DMS153 treated with DMSO at 0.1 percent for 48 hours (cell line): Measurements from ENCODE around the gene IGFALS.

Experiments used
- DNase-seq: peaks from one replicate; lab custom pipeline; 2025; ENCODE audit not compliant: unreplicated experiment; lab: John Stamatoyannopoulos, UW

Gene IGFALS

DNA sequence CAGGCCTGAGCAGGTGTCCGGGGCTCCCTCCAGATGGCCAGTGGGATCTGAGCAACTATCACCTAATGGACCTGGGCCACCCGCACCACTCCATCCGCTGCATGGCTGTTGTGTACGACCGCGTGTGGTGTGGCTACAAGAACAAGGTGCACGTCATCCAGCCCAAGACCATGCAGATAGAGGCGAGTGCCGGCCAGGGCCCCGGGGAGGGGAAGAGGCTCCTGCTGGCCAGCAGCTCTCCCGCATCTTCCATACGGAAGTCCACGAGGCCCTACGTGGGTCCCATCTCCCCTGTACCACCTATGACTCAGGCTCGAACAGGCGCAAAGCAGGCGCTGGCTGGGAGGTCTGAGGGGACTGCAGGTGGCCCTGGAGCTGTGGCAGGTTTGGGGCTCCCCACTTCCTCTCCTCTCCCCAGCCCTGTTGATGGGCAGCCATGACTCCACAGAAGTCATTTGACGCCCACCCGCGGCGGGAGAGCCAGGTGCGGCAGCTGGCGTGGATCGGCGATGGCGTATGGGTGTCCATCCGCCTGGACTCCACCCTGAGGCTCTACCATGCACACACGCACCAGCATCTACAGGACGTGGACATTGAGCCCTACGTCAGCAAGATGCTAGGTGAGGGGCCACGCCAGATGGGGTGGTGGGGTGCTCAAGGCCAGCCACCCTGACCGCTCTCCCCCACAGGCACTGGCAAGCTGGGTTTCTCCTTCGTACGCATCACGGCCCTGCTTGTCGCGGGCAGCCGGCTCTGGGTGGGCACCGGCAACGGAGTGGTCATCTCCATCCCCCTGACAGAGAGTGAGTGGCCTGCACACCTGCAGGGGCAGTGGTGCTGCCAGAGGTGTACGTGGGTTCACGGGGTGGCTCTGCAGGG, 26.1 kb downstream of the IGFALS start:
- no peak for DNase-seq

DNA sequence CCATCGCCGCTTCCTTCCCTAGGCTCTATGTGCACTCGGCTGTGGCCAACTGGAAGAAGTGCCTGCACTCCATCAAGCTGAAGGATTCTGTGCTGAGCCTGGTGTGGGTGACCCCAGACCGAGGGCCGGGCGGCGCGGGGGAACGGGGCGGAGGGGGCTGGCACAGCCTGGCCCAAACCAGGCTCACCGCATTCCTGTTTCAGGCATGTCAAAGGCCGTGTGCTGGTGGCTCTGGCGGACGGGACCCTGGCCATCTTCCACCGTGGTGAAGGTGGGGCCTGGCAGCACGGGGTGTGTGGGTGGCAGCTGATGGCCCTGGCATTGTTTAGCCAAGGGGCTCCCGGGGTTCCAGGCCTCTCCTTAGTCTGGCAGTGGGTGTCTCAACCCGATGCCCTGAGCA, 26.8 kb downstream of the IGFALS start:
- no peak for DNase-seq

DNA sequence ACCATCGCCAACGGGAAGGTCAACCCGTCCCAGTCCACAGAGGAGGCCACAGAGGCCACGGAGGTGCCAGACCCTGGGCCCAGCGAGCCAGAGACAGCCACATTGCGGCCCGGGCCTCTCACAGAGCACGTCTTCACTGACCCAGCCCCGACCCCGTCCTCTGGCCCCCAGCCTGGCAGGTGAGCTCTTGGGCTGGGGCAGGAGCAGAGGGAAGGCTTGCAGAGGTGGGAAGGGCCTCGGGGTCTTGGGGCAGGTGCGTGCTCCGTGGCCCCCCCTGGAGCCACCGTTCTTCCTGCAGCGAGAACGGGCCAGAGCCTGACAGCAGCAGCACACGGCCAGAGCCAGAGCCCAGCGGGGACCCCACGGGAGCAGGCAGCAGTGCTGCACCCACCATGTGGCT, 27.3 kb downstream of the IGFALS start:
- DNase-seq = no peak

DNA sequence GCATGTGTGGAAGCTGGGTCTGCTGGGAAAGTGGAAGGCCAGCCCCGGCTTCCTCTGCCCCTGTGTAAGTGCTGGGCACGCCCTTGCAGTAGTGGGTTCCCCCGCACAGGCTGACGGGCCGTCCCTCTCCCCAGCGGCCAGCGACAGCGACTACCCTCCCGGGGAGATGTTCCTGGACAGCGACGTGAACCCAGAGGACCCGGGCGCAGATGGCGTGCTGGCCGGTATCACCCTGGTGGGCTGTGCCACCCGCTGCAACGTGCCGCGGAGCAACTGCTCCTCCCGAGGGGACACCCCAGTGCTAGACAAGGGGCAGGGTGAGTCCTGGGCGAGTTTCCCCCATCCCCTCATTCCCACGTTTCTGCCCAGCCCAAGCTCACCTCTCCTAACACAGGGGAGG, 27.7 kb downstream of the IGFALS start:
- DNase-seq = no peak

DNA sequence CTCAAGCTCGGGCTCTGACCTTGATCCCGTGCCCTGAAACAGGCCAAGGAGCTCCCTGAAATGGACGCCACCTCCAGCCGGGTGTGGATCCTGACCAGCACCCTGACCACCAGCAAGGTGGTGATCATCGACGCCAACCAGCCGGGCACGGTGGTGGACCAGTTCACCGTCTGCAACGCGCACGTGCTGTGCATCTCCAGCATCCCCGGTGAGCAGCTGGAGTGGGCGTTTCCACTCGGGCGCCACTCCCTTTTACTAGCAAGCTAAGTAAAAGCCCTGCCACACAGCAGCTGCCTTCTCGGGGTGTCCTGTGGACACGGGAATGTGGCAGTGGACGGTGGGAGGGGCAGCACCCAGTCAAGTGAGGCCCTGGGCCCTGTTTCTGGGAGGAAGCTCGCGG, 28.5 kb downstream of the IGFALS start:
- no peak for DNase-seq

DNA sequence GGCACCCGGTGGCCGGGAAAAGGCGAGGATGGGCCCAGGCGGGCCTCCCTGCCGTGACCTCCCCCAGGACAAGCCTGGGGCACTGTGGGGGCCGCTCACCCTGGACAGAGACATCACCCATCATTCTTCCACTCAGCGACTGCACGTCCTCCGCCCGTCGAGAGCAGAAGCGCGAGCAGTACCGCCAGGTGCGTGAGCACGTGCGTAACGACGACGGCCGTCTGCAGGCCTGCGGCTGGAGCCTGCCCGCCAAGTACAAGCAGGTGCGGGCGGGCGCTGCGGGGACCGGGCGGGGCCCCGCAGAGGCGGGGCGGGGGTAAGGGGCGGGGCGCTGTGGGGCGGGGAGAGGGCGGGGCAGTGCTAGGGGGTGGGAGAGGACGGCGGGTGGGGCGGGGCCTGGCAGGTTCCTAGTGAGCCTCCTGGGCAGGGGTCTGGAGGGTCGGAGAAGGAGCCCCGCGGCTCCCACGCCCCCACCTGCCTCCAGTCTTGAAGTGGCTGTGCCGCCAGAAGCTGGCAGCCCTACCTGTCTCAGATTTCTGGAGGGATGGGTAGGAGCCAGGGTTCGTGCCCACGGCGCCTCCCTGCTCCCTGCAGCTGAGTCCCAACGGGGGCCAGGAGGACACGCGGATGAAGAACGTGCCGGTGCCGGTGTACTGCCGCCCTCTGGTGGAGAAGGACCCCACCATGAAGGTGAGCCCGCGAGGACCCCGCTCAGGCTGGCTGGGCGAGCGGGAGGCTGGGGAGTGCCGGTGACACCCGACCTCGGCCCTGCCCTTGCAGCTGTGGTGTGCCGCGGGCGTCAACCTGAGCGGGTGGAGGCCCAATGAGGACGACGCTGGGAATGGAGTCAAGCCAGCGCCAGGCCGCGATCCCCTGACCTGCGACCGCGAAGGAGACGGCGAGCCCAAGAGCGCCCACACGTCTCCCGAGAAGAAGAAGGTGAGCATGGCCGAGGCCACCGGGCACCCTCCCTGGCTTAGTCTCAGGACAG, 29.7 kb downstream of the IGFALS start:
- no peak for DNase-seq

DNA sequence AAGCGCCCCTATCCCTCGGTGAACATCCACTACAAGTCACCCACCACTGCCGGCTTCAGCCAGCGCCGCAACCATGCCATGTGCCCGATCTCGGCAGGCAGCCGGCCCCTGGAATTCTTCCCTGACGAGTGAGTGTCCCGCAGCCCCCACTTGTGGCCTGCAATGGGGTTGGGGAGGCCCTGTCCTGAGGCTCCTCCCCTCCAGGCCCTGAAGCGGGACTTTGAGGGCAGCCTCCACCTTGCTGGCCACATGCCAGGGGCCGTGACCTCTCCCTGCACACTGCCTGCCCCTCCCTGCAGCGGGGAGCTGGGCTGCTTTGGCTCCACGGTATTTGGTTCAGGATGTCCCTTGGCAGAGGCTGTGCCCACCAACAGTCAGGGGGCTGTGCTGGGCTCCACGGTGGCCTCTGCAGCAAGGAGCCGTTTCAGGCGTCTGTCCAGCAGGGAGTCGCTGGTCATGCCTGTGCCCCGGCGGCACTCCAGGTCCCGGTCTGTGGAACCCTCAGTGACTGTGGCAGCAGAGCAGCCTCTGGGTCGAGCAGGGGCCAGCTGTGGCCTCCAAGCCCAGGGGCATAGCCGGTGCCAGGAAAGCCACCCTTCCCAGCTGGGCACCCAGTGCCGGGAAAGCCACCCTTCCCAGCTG, 30.5 kb downstream of the IGFALS start:
- no peak for DNase-seq

DNA sequence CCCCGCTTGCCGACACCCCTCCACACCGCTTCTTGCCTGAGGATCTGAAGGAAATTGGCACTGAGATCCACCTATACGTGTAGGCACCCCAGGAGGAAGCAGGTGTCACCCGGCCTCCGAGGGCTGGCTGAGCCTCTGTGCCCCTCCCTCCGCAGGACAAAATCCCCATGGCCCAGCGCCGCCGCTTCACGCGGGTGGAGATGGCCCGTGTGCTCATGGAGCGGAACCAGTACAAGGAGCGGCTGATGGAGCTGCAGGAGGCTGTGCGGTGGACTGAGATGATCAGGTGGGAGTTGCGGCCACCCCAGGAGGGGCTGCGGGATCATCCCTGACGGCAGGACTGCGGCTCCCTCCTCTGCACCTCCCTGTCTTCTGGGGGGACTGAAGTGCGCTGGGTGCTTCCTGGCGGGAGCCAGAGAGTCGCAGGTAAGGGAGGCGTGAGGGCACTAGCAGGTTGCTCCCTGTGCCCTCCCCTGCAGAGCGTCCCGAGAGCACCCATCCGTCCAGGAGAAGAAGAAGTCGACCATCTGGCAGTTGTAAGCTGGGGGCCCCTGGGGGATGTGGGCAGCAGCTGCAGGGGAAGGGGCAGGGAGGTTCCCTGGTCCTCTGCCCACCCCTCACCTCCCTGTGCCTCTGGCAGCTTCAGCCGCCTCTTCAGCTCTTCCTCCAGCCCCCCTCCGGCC, 31.2 kb downstream of the IGFALS start:
- no peak for DNase-seq

DNA sequence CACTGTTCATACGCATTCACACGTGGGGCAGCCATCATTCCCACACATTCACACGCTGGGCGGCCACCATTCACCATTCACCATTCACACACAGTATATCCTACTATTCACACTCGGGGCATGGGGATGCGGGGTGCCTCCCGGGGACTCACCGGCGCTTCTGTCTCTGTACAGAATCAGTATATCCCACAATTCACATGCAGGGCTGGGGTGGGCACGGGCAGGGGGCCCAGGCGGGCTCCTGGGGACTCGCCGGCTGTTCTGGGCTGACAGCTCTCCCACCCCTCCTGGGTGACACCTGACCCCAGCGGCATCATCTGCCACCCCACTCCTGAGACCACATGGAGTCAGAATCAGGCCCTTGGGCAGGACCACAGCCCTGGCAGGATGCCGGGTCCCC, 31.8 kb downstream of the IGFALS start:
- no peak for DNase-seq

DNA sequence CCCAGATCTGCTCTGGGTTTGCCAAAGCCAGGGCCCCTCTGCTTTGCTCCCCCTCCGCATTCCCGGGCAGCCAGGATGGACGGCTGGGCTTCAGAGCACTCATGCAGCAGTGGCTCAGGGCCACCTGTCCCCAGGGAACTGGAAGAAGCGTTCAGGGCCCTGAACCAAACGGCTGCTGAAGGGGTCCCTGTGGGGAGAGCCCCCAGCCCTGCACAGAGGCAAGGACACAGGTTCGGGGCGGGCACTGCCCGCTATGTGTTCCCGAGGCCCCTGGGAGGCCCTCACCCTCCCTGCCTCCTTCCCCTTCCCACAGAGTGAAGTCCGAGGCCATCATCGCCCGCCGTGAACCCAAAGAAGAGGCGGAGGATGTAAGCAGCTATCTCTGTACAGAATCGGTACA, 32.6 kb downstream of the IGFALS start:
- no peak for DNase-seq

DNA sequence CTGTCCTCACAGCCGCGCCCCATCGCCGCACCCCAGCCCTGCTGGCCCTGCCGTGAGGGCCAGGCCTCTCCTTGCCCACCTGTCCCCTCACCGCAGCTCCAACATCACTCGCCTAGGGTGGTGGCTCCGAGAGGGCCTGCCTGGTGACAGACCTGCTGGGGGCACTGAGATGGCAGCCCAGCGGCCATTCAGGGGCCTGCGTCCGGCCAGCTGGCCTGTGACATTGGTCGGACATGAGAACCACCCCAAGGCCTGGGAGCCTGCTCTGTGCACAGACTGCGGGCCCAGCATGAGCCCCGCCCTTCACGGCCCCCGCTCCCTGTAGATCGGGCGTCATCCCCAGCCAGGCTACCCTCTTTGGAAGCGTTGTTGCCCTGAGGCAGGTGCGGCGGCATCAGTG, 34.0 kb downstream of the IGFALS start:
- no peak for DNase-seq

DNA sequence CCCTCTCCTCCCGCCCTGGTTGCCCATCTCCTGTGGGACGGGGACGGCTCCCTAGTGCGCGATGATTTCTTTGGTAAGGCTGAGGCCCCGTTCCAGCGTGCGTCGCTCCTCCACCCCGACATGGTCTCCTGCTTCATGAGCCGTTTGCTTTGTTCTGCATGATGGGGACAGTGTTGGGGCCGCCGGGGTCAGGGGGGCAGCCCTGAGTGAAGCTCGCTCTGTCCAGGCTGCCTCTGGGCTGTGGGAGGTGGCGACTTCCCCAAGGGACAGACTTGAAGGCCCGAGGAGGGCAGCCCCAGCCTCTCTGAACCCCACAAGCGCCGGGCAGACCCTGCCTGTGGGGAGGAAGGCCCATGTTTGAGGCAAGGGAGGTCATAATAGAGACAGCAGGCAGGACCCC, 34.6 kb downstream of the IGFALS start:
- DNase-seq = no peak

DNA sequence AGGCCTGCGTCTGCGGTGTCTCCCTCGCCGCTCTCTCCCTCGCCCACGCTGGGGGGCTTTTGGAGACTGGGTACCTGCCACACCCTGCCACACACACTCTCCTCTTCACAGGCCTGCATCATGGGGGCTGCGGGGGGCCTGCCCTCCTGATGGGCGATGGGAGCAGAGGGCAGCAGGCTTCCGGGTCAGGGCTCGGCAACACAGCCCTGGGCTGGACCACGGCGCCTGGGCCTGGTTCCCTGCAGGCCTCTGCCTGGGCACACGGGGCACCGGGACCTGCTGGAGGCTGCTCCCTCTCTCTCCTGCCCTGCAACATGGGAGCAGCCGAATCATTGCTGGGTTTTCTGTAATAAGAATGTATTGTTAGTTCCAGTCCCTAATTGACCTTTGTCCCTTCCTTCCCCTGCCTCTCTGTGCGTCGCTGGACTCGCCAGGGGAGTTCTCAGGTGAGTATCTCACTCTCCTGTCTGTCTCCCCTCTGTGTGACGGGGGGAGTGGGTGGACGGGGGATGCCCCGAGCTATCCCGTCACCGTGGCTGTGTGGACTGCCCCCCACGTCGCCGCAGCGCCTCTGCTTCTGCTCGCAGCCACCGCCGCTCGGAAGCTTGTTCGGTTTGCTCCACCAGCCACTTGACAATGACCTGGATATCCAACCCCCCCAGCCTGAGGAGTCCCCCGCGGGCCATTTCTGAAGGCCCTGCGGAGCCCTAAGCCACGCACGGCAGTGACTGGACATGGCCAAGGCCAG, 35.6 kb downstream of the IGFALS start:
- DNase-seq = no peak

DNA sequence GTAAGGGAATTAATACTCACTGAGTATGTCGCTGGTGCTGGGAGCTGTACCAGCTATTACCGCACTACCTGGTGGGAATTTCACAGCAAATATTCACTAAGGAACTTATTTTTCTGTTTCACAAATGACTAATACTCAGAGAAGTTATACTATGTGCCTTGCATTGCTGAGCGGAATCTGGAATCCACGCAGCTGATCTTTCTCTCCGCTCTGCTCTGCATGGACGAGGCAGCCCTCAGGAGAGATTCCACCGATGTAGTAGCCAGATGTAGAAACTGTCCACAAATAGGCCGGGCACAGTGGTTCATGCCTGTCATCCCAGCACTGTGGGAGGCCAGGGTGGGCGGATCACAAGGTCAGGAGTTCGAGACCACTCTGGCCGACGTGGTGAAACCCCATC, 39.3 kb downstream of the IGFALS start:
- DNase-seq = no peak

DNA sequence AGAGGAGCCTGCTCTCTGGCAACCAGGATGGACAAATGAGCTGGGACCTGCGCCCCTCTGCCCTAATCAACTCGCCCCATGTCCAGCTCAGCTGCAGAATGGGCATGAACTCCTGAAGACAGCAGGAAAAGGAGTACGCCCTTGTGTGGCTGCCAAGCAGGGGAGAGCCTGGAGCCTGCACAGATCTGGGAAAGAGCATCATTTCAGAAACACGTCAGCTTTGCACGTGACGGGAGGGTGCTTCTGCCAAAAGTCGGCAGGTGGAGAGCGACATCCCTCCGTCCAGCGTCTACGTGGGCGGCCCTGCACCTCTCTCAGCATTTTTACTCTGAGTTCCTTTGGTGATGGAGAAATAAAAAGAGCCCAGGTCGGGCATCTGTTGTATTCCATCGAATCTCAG, 40.7 kb downstream of the IGFALS start:
- DNase-seq = no peak

DNA sequence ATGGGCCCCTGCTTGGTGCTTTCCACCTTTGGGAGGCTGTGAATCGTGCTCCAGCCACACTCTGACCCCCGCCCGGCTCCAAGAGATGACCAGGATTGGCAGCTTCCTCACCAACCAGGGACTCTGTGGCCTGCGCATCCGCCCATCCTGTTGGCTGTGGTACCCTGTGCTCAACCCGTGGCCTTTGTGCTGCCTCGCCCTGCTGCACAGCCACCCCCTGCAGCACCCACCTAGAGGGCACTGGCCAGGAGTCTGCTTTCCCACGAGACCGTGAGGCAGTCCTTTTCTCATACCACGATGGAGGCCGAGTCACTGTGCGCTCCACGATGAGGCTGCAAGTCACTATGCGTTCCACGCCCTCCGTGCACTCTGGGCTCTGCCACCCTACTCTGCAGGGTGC, 41.6 kb downstream of the IGFALS start:
- DNase-seq = no peak

DNA sequence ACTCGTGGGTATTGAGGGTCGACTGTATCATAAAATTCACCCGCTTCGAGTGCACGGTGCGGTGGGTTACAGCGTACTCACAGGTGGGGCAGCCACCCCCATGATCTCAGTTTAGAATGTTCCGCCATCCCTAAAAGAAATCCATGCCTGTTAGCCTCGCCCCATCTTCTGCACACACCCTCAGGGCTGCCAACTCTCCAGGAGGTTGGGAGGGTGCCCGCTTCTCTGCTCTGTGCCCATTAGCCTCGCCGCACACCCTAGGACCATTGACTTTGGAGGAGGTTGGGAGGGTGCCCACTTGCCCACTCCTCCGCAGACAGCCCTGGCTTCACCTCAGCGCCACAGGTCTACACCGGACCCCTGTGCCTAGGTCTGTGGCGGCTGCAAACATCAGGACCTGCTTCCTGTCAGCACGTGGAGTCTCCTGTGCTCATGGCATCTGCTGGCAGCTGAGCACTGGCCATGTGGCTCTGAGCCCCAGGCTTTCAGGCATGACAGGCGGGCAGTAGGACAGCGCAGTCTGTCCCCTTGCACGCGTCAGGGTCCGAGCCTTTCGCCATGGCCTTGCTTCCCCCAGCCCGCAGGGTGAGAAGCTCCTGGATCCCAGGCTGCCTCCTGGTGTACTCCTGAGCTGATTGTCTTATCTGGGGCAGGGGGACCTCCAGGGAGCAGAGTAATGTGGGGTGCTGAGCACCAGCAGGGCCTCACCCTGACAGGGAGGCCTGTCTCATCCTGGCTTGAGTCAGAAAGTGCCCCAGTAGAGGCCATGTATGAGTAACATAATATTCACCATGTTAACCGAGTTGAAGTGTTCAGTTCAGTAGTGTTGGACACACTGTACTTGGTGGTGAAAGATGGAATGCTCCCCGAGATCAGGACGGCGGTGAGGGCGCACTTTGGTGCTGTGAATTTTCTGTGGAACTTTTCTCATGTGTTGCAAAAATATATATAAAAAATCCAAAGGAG, 44.1 kb downstream of the IGFALS start:
- no peak for DNase-seq

DNA sequence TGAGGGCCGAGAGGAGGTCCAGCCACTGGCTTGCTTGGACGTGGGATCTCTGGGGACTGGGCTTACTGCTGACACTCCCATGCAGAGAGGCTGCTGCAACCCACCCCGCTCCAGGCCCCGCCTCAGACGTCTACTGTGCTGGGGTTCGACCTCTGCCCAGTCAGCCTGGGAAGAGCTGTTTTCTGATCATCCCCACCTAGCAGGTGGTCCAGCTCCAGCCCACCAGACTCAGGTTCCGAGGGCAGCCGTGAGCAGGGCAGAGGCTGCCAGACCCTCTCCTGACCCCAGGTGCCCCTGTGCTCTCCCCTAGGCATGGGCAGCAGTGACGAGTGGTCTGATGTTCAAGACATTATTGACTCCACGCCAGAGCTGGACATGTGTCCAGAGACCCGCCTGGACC, 45.6 kb downstream of the IGFALS start:
- DNase-seq = no peak

DNA sequence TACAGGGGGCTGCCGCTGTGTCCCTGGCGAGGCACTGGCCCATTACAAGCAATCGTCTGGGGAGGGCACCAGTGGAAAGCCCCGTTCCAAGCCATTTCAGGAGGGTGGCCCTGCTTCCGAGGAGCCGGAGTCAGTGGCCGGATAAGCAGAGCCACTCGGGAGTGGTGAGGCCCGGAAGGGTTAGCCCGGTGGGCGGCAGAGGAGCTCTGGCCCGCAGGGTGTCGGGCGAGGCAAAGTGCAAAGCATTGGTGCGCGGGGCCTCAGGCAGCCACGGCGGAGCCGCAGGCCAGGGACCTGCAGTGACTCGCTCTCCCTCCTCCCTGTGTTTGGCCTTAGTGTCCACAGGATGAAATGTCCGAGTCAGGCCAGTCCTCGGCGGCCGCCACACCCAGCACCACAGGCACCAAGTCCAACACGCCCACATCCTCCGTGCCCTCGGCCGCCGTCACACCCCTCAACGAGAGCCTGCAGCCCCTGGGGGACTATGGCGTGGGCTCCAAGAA, 46.8 kb downstream of the IGFALS start:
- DNase-seq = no peak
